ENCODE measurements around the gene TUBGCP2.

GRCh38 chr10:133276100-133276434, 32.6 kb downstream of the TUBGCP2 start:
- TF ChIP-seq CTCF (IDR thresholded peaks at IDR 0.05) (no peak), POLR2A (IDR thresholded peaks at IDR 0.05) (no peak)
